ENCODE data around the gene GRM8. TPM values are rescaled to one million over a fixed set of nuclear protein-coding genes. Genes with fewer than 3 reads are reported as not detected.

GRM8 gene
- polyA plus RNA-seq, 1 donor: 0.04 TPM

DNA sequence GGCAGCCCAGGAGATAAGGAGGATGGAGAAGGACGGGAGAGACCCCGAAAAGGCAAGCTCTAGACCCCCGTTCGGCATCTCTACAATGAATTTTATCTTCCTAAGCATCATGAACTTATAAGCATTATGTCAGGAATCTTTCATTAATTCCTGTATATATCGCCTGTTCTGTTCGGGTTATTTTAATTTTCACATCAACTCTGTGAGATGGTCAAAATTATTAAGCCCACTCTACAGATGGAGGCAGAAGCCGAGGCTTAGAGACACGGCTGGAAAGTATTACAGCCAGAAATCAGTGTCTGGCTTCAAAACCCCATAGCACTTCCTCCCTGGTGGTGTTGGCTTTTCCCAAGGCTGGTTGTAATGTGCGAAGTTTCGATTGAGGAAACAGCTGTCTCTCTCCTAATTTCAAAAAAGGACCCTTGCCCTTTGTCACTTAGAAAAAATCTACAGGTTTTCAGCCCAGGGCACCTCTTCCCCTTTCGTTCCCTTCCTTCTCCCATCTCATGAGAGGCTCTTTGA lies 1.5 kb upstream of the GRM8 start:
- Histone ChIP-seq H3K9me3 (ENCODE audit: control insufficient read depth, low read depth, low read length) (no peaks in the 10 kb centered on the region), H3K4me1 (ENCODE audit: control insufficient read depth, insufficient read depth, low read length) (peaks cover 11% of the 10 kb centered on the region), H3K4me3 (ENCODE audit: low read length) (no peak overlapping the region), H3K27ac (ENCODE audit: low read length) (no peak overlapping the region), H3K27me3 (ENCODE audit: control insufficient read depth, insufficient read depth, low read length) (peaks cover 84% of the 10 kb centered on the region), H3K36me3 (ENCODE audit: control insufficient read depth, insufficient read depth, low read length) (no peaks in the 10 kb centered on the region)
- WGBS (ENCODE audit: insufficient coverage, low lambda C conversion rate): no CpG with 5 or more reads among the region's 11 CpGs
- no peak for DNase-seq

DNA sequence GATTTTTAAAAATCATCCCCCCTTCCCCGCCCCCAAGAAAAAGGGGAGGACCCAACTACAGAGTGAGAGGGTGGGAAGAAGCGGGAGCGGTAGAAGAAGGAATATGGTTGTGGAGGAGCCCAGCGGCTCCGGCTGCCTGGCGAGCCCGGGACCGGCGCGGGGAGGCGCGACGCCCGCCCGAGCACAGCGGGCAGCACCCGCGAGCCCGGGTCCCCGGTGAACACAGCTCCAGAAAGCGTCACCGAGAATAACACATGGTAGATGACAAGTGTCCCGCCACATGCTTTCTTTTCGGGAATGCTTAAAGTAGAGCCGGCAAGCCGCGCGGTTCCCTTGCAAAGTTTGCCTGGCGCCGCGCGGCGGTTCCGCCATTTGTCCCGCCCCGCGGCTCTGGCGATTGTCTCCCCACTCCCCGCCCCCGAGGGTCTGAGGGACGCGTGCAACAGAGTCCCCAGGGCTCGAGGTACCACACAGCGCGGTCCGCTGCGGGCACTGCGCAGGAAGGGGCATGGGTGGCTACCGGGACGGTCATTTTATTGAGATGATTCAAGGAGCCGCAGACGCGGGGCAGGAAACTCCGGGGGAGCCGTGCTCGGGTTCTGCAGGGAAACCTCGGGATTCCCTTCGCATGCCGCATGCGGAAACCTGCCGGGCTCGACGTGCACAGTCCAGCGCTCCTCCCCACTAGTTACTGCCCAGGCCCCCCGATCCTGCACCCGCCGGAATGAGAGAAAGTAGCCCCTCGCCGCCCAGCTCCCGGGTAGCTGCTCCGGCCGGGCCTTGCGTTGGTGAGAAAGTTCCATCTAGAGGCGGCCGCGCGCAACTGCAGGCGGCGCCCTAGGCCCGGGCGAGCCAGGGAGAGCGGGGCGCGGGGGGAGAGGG lies 781 bp upstream of the GRM8 start:
- peak; percentile 20 to 64 for DNase-seq
- Histone ChIP-seq H3K4me3 (ENCODE audit: low read length) (peak overlapping the region; percentile 43), H3K9me3 (ENCODE audit: control insufficient read depth, low read depth, low read length) (no peaks in the 10 kb centered on the region), H3K27me3 (ENCODE audit: control insufficient read depth, insufficient read depth, low read length) (peaks cover 91% of the 10 kb centered on the region), H3K27ac (ENCODE audit: low read length) (no peak overlapping the region), H3K36me3 (ENCODE audit: control insufficient read depth, insufficient read depth, low read length) (no peaks in the 10 kb centered on the region), H3K4me1 (ENCODE audit: control insufficient read depth, insufficient read depth, low read length) (peaks cover 11% of the 10 kb centered on the region)
- WGBS (ENCODE audit: insufficient coverage, low lambda C conversion rate): no CpG with 5 or more reads among the region's 84 CpGs

DNA sequence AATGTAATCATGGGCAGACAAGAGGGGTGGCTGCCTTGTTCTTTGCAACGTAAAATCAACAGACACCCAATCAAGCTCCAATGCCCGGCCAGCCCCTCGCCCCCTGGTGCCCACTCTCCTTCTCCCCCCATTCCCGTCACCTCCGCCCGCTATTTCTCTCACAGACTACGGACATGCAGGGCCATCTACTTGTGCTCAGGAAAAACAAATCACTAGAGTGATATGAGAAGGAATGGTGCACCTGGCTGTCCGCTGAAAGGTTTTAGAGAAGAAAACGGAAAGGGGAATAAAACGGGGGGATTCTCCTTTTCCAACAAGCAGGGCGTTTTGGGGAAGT lies 396 bp downstream of the GRM8 start:
- 0% methylated on average over 2 of the region's 11 CpGs for WGBS (ENCODE audit: insufficient coverage, low lambda C conversion rate)
- Histone ChIP-seq H3K9me3 (ENCODE audit: control insufficient read depth, low read depth, low read length) (no peaks in the 10 kb centered on the region), H3K36me3 (ENCODE audit: control insufficient read depth, insufficient read depth, low read length) (no peaks in the 10 kb centered on the region), H3K4me1 (ENCODE audit: control insufficient read depth, insufficient read depth, low read length) (peaks cover 11% of the 10 kb centered on the region), H3K27ac (ENCODE audit: low read length) (no peak overlapping the region), H3K4me3 (ENCODE audit: low read length) (peak overlapping the region; percentile 23), H3K27me3 (ENCODE audit: control insufficient read depth, insufficient read depth, low read length) (peaks cover 95% of the 10 kb centered on the region)
- no peak for DNase-seq

DNA sequence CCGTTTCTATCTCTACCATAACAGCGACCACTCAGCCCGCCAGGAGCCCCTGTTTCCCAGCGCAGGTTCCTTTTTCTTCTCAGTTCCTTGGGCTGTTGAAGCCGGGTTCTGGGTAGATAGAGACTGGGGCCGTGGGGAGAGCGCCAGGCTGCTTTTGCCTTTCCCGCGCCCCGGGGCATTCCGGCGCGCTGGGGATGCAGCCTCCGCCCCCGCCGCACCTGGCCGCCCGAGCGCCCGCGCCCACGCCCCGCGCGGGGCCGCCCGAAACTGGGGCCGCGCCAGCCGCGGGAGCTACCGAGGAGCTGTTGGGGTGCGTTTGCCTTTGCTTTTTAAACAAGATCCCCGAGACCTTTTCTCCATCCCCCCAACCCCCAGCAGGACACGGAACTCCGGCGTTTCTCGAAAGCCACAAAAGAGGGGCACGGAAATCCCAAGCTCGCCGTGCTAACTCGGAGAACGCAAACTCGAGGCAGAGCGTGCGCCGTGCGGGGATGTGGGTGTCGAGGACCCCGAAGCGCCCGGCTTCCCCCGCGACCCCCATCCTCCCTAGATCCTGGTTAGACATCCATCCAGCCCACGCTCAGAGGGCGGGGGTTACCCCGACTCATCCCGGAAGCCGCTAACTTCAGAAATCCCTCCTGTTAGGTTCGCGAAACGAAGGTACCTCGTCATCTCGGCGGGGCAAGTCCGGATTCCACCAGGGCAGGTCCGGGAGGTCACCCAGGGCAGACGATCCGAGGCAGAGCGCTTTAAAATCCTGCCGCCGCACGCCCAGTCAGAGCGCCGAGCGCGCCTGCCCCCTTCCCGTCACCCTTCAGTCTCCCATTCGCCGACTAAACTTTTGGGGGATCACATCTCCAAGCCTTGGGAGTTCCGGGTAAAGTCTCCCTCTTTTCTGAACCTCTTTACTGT lies 1.0 kb downstream of the GRM8 start:
- Histone ChIP-seq H3K27ac (ENCODE audit: low read length) (no peak overlapping the region), H3K9me3 (ENCODE audit: control insufficient read depth, low read depth, low read length) (no peaks in the 10 kb centered on the region), H3K36me3 (ENCODE audit: control insufficient read depth, insufficient read depth, low read length) (no peaks in the 10 kb centered on the region), H3K27me3 (ENCODE audit: control insufficient read depth, insufficient read depth, low read length) (peaks cover 96% of the 10 kb centered on the region), H3K4me1 (ENCODE audit: control insufficient read depth, insufficient read depth, low read length) (peaks cover 11% of the 10 kb centered on the region), H3K4me3 (ENCODE audit: low read length) (peak overlapping the region; percentile 23)
- peak in 1 of 2 donors; percentile 18 for DNase-seq
- WGBS (ENCODE audit: insufficient coverage, low lambda C conversion rate): no CpG with 5 or more reads among the region's 81 CpGs

DNA sequence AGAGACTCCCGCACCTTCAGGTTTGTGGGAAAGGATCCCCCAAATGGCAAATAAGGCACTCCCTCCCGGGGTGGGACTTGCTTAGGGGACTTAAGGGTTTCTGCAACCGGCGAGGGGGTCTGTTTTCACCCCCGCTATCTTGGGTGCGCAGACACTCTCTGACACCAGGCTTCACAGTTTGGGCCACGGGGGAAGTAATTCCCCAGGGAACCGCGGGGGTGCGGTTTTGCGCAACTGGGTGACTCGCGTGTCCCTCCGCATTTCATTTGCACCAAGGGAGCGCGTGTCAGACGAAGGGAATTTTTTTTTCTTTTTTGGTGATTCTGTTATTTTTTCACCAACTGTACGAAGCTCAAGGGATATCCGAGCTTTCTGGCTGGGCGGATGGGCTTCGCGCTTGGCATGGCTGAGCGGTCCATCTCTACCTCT lies 1.7 kb downstream of the GRM8 start:
- no peak for DNase-seq
- peaks cover 11% of the 10 kb centered on the region for H3K4me1 ChIP-seq (ENCODE audit: control insufficient read depth, insufficient read depth, low read length)
- no peaks in the 10 kb centered on the region for H3K9me3 ChIP-seq (ENCODE audit: control insufficient read depth, low read depth, low read length)
- H3K4me3 ChIP-seq (ENCODE audit: low read length): no peak overlapping the region
- H3K27ac ChIP-seq (ENCODE audit: low read length): no peak overlapping the region
- no peaks in the 10 kb centered on the region for H3K36me3 ChIP-seq (ENCODE audit: control insufficient read depth, insufficient read depth, low read length)
- H3K27me3 ChIP-seq (ENCODE audit: control insufficient read depth, insufficient read depth, low read length): peaks cover 96% of the 10 kb centered on the region
- 0% methylated on average over 1 of the region's 23 CpGs for WGBS (ENCODE audit: insufficient coverage, low lambda C conversion rate)

DNA sequence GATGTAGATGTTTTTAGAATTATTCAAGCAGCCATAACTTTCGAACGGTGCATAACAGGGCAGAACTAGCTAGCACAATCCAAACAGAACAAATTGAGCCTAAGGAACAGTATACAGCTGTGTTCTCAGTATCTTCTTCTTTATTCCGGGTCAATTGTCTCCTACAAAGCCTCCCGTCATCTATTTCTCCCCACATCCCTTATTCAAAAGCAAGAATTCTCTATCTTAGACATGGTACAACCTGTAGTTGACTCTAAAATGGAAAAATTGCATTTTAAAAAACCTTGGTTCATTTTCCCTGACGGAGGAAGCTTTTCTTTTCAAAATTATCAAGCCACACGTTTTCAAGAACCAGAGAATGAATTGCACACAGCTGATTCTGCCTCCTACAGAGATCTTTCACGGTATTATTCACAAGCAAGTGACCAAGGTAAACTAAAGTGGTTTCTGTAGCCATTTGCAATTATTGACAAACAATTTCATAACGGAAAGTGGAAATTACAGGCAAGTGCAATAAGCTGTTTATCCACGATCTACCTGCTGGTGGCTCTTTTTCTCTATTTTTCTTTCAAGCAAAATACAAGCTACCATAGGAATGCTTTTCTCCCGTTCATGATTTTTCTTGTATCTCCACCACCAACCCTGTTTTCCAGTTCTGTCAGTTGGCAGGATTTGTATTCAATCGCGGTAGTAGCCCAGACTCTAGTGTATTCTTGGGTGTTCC lies 2.3 kb downstream of the GRM8 start:
- no peak overlapping the region for H3K27ac ChIP-seq (ENCODE audit: low read length)
- peaks cover 11% of the 10 kb centered on the region for H3K4me1 ChIP-seq (ENCODE audit: control insufficient read depth, insufficient read depth, low read length)
- DNase-seq: no peak
- 40% methylated on average over 6 of the region's 12 CpGs for WGBS (ENCODE audit: insufficient coverage, low lambda C conversion rate)
- no peaks in the 10 kb centered on the region for H3K36me3 ChIP-seq (ENCODE audit: control insufficient read depth, insufficient read depth, low read length)
- no peak overlapping the region for H3K4me3 ChIP-seq (ENCODE audit: low read length)
- peaks cover 91% of the 10 kb centered on the region for H3K27me3 ChIP-seq (ENCODE audit: control insufficient read depth, insufficient read depth, low read length)
- H3K9me3 ChIP-seq (ENCODE audit: control insufficient read depth, low read depth, low read length): no peaks in the 10 kb centered on the region

DNA sequence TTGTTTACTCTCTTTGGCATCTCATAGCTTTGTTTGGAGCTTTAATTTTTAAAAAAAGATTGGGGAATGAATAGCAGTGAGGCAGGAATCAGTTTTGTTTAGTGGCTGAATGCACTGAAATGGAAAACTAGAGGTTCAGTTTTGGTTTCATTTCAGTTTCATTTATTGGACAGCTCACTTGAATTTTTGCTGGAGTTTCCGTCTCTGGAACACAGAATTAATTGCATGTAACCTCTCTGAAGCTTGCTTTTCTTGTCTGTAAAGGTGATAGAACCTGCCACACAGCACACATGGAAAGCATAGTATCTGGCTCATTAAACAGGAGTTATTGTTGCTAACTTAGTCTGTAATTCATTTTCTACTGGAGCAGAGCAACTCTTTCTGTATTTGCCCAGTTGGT lies 7.1 kb downstream of the GRM8 start:
- WGBS (ENCODE audit: insufficient coverage, low lambda C conversion rate): no CpG with 5 or more reads among the region's 1 CpG
- no peak overlapping the region for H3K4me3 ChIP-seq (ENCODE audit: low read length)
- no peaks in the 10 kb centered on the region for H3K36me3 ChIP-seq (ENCODE audit: control insufficient read depth, insufficient read depth, low read length)
- no peak for DNase-seq
- peaks cover 55% of the 10 kb centered on the region for H3K27me3 ChIP-seq (ENCODE audit: control insufficient read depth, insufficient read depth, low read length)
- H3K9me3 ChIP-seq (ENCODE audit: control insufficient read depth, low read depth, low read length): no peaks in the 10 kb centered on the region
- no peaks in the 10 kb centered on the region for H3K4me1 ChIP-seq (ENCODE audit: control insufficient read depth, insufficient read depth, low read length)
- no peak overlapping the region for H3K27ac ChIP-seq (ENCODE audit: low read length)

DNA sequence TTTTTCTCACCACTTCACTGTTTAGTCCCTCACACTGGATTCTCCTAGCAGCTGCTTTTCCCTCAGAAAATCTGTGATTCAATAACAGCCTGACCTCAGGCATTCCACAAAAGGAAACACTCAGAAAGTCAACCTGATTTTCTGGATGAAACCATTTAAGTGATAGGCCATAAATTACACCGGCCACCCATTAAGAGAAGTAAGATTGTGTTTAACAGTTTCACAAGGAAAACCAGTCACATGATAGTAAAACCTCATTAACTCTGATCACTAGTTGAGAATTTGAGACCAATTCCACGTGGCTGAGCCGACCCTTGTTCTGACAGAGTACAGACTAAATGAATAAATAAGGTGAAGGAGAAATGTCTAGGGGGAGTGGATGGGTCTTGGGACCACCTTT lies 7.7 kb downstream of the GRM8 start:
- no CpG with 5 or more reads among the region's 3 CpGs for WGBS (ENCODE audit: insufficient coverage, low lambda C conversion rate)
- Histone ChIP-seq H3K4me3 (ENCODE audit: low read length) (no peak overlapping the region), H3K36me3 (ENCODE audit: control insufficient read depth, insufficient read depth, low read length) (no peaks in the 10 kb centered on the region), H3K27ac (ENCODE audit: low read length) (no peak overlapping the region), H3K27me3 (ENCODE audit: control insufficient read depth, insufficient read depth, low read length) (peaks cover 49% of the 10 kb centered on the region), H3K4me1 (ENCODE audit: control insufficient read depth, insufficient read depth, low read length) (no peaks in the 10 kb centered on the region), H3K9me3 (ENCODE audit: control insufficient read depth, low read depth, low read length) (no peaks in the 10 kb centered on the region)
- DNase-seq: no peak

DNA sequence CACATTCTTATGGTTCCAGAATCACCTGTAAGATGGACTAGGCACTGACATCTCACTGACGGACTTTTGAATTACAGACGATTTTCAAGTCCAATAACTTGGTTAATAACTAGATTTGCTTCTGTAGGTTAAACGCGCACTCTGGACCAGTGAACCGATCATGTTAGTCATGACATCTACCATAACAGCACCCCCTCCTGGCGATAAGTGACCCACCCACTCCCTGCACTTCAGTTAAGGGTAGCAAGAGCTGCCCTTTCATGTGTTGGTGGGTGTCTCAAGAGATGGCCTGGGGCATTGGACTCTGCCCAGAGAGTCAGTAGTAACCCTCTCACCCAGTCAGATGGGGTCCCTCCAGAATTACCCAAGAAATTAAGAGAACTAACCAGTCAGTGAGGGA lies 12.9 kb downstream of the GRM8 start:
- WGBS (ENCODE audit: insufficient coverage, low lambda C conversion rate): no CpG with 5 or more reads among the region's 6 CpGs
- Histone ChIP-seq H3K36me3 (ENCODE audit: control insufficient read depth, insufficient read depth, low read length) (no peaks in the 10 kb centered on the region), H3K4me1 (ENCODE audit: control insufficient read depth, insufficient read depth, low read length) (no peaks in the 10 kb centered on the region), H3K9me3 (ENCODE audit: control insufficient read depth, low read depth, low read length) (no peaks in the 10 kb centered on the region), H3K27me3 (ENCODE audit: control insufficient read depth, insufficient read depth, low read length) (peaks cover 11% of the 10 kb centered on the region), H3K27ac (ENCODE audit: low read length) (no peak overlapping the region), H3K4me3 (ENCODE audit: low read length) (no peak overlapping the region)
- DNase-seq: no peak

DNA sequence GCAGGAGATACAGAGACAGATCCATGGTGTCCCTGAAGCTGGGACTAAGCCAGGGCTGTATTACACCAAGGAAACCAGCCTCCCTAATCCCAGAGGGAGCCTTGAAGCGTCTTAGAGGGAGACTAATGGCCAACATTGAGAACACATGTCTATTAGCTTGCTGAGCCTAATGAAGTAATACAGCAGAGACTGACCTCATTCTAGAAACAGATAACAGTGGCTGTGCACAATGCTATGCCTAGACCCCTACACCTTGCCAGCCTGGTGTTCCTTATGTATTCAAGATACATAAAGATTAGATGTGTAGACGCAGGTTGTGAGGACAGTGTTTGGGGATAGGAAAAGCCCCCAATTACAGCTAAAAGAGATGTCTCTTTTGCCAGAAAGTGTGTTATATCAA lies 19.1 kb downstream of the GRM8 start:
- H3K27ac ChIP-seq (ENCODE audit: low read length): no peak overlapping the region
- H3K27me3 ChIP-seq (ENCODE audit: control insufficient read depth, insufficient read depth, low read length): no peaks in the 10 kb centered on the region
- no peak for DNase-seq
- no peak overlapping the region for H3K4me3 ChIP-seq (ENCODE audit: low read length)
- H3K36me3 ChIP-seq (ENCODE audit: control insufficient read depth, insufficient read depth, low read length): no peaks in the 10 kb centered on the region
- H3K4me1 ChIP-seq (ENCODE audit: control insufficient read depth, insufficient read depth, low read length): no peaks in the 10 kb centered on the region
- no peaks in the 10 kb centered on the region for H3K9me3 ChIP-seq (ENCODE audit: control insufficient read depth, low read depth, low read length)
- WGBS (ENCODE audit: insufficient coverage, low lambda C conversion rate): no CpG with 5 or more reads among the region's 2 CpGs
